Tibial nerve (tissue), 3 donors: Measurements from ENCODE around the gene LCN10.

Experiments used
- POLR2A ChIP-seq, 2 donors: fragments of 450-650 bp; IDR thresholded peaks; one replicate each; pipeline ENCODE4 v1.6.1; 2017; ENCODE audit warnings: antibody characterized with exemption in 2 of 2, mild to moderate bottlenecking in 2 of 2, moderate library complexity in 2 of 2
- TF ChIP-seq, protein P1 (sequence below), 5 experiments: fragments of 200-600 bp in 3 of 5; fragments of 450-650 bp in 2 of 5; sonication (generic) in 3 of 5; IDR thresholded peaks; one replicate each; pipeline ENCODE4 v1.5.1; 2016 to 2019; ENCODE audit warnings: antibody characterized with exemption in 5 of 5, mild to moderate bottlenecking in 3 of 5, moderate library complexity in 2 of 5

DNA sequence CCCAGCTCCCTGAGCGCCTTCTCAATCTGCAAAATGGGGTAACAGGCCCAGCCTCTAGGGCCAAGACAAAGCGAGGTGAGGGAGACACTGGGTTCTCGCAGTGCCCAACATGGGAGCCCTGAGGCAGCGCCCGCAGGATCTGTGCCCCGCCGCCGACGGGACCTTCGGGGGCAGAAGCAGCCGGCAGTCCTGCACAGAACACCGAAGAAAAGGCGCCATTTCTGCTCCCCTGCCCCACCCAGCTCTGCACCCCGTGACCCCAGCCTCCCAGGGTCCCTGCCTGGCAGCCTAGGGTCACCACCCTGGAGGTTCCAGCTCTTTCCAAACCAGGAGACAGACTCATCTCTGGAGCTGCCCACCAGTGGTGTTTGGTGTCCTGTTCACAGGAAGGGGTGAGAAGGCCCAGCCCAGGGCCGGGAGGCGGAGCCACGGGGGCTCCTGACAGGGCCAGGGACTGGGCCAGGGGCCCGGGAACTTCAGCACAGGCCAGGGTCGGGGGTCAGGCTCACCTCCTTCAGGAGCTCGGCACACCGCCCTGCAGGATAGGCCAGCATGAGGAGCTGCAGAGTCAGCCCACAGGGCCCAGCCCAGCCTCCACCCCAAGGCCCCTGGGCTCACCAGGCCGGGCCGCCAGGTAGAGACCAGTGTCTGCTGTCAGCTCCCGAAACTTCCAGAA, 12.0 kb upstream of the LCN10 start:
- TF ChIP-seq, protein P1, sequence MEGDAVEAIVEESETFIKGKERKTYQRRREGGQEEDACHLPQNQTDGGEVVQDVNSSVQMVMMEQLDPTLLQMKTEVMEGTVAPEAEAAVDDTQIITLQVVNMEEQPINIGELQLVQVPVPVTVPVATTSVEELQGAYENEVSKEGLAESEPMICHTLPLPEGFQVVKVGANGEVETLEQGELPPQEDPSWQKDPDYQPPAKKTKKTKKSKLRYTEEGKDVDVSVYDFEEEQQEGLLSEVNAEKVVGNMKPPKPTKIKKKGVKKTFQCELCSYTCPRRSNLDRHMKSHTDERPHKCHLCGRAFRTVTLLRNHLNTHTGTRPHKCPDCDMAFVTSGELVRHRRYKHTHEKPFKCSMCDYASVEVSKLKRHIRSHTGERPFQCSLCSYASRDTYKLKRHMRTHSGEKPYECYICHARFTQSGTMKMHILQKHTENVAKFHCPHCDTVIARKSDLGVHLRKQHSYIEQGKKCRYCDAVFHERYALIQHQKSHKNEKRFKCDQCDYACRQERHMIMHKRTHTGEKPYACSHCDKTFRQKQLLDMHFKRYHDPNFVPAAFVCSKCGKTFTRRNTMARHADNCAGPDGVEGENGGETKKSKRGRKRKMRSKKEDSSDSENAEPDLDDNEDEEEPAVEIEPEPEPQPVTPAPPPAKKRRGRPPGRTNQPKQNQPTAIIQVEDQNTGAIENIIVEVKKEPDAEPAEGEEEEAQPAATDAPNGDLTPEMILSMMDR (IDR thresholded peaks at IDR 0.05): no peak
- TF ChIP-seq POLR2A (IDR thresholded peaks at IDR 0.05): no peak
